ENCODE data around the gene MADCAM1.

Gene MADCAM1

GRCh38 chr19:510606-511100, 14.4 kb downstream of the MADCAM1 start:
- 10 to 11% methylated on average over 21 of the region's 21 CpGs for WGBS, 2 experiments
- Histone ChIP-seq H3K4me3 (ENCODE audit: insufficient read depth, low read depth, low read length) (no peak overlapping the region), H3K4me1 (ENCODE audit: control insufficient read depth, insufficient read depth, low read length) (peaks cover 17% of the 10 kb centered on the region), H3K27me3 (ENCODE audit: control insufficient read depth, insufficient read depth, low read length, poor library complexity, severe bottlenecking) (no peaks in the 10 kb centered on the region), H3K36me3 (ENCODE audit: control insufficient read depth, insufficient read depth, low read length) (no peaks in the 10 kb centered on the region), H3K9me3 (ENCODE audit: control insufficient read depth, low read length) (no peaks in the 10 kb centered on the region), H3K27ac (ENCODE audit: insufficient read depth, low read depth, low read length, poor library complexity, severe bottlenecking) (peak overlapping the region; percentile 30)

GRCh38 chr19:511101-511851, 15.0 kb downstream of the MADCAM1 start:
- Histone ChIP-seq H3K4me3 (ENCODE audit: insufficient read depth, low read depth, low read length) (no peak overlapping the region), H3K9me3 (ENCODE audit: control insufficient read depth, low read length) (no peaks in the 10 kb centered on the region), H3K27me3 (ENCODE audit: control insufficient read depth, insufficient read depth, low read length, poor library complexity, severe bottlenecking) (no peaks in the 10 kb centered on the region), H3K27ac (ENCODE audit: insufficient read depth, low read depth, low read length, poor library complexity, severe bottlenecking) (peak overlapping the region; percentile 73), H3K36me3 (ENCODE audit: control insufficient read depth, insufficient read depth, low read length) (no peaks in the 10 kb centered on the region), H3K4me1 (ENCODE audit: control insufficient read depth, insufficient read depth, low read length) (peaks cover 17% of the 10 kb centered on the region)
- 14% methylated on average over 30 of the region's 30 CpGs for WGBS, 2 experiments

- peak overlapping the region; percentile 40 for H3K27ac ChIP-seq (ENCODE audit: insufficient read depth, low read depth, low read length, poor library complexity, severe bottlenecking)
- H3K4me3 ChIP-seq (ENCODE audit: insufficient read depth, low read depth, low read length) = no peak overlapping the region
- no peaks in the 10 kb centered on the region for H3K36me3 ChIP-seq (ENCODE audit: control insufficient read depth, insufficient read depth, low read length)
- no peaks in the 10 kb centered on the region for H3K27me3 ChIP-seq (ENCODE audit: control insufficient read depth, insufficient read depth, low read length, poor library complexity, severe bottlenecking)
- 61 to 65% methylated on average over 62 of the region's 62 CpGs for WGBS, 2 experiments
- H3K9me3 ChIP-seq (ENCODE audit: control insufficient read depth, low read length) = no peaks in the 10 kb centered on the region
- peaks cover 17% of the 10 kb centered on the region for H3K4me1 ChIP-seq (ENCODE audit: control insufficient read depth, insufficient read depth, low read length)
Measured at GRCh38 chr19:512547-513365, 16.5 kb downstream of the MADCAM1 start.

GRCh38 chr19:513368-514165, 17.3 kb downstream of the MADCAM1 start:
- H3K36me3 ChIP-seq (ENCODE audit: control insufficient read depth, insufficient read depth, low read length) = no peaks in the 10 kb centered on the region
- H3K4me3 ChIP-seq (ENCODE audit: insufficient read depth, low read depth, low read length) = no peak overlapping the region
- H3K27me3 ChIP-seq (ENCODE audit: control insufficient read depth, insufficient read depth, low read length, poor library complexity, severe bottlenecking) = no peaks in the 10 kb centered on the region
- WGBS, 2 experiments = 87 to 91% methylated on average over 10 of the region's 10 CpGs
- H3K27ac ChIP-seq (ENCODE audit: insufficient read depth, low read depth, low read length, poor library complexity, severe bottlenecking) = no peak overlapping the region
- peaks cover 14% of the 10 kb centered on the region for H3K4me1 ChIP-seq (ENCODE audit: control insufficient read depth, insufficient read depth, low read length)
- no peaks in the 10 kb centered on the region for H3K9me3 ChIP-seq (ENCODE audit: control insufficient read depth, low read length)

GRCh38 chr19:514166-514663, 17.9 kb downstream of the MADCAM1 start:
- H3K27me3 ChIP-seq (ENCODE audit: control insufficient read depth, insufficient read depth, low read length, poor library complexity, severe bottlenecking) = no peaks in the 10 kb centered on the region
- peaks cover 12% of the 10 kb centered on the region for H3K4me1 ChIP-seq (ENCODE audit: control insufficient read depth, insufficient read depth, low read length)
- H3K27ac ChIP-seq (ENCODE audit: insufficient read depth, low read depth, low read length, poor library complexity, severe bottlenecking) = no peak overlapping the region
- no peaks in the 10 kb centered on the region for H3K9me3 ChIP-seq (ENCODE audit: control insufficient read depth, low read length)
- 92 to 96% methylated on average over 9 of the region's 9 CpGs for WGBS, 2 experiments
- H3K36me3 ChIP-seq (ENCODE audit: control insufficient read depth, insufficient read depth, low read length) = no peaks in the 10 kb centered on the region
- H3K4me3 ChIP-seq (ENCODE audit: insufficient read depth, low read depth, low read length) = no peak overlapping the region

- H3K27ac ChIP-seq (ENCODE audit: insufficient read depth, low read depth, low read length, poor library complexity, severe bottlenecking) = no peak overlapping the region
- H3K4me3 ChIP-seq (ENCODE audit: insufficient read depth, low read depth, low read length) = no peak overlapping the region
- H3K36me3 ChIP-seq (ENCODE audit: control insufficient read depth, insufficient read depth, low read length) = no peaks in the 10 kb centered on the region
- WGBS, 2 experiments = 69 to 71% methylated on average over 10 of the region's 10 CpGs
- no peaks in the 10 kb centered on the region for H3K4me1 ChIP-seq (ENCODE audit: control insufficient read depth, insufficient read depth, low read length)
- no peaks in the 10 kb centered on the region for H3K27me3 ChIP-seq (ENCODE audit: control insufficient read depth, insufficient read depth, low read length, poor library complexity, severe bottlenecking)
- no peaks in the 10 kb centered on the region for H3K9me3 ChIP-seq (ENCODE audit: control insufficient read depth, low read length)
Measured at GRCh38 chr19:517721-518597, 21.7 kb downstream of the MADCAM1 start.

GRCh38 chr19:518598-519231, 22.4 kb downstream of the MADCAM1 start:
- no peak overlapping the region for H3K4me3 ChIP-seq (ENCODE audit: insufficient read depth, low read depth, low read length)
- no peaks in the 10 kb centered on the region for H3K36me3 ChIP-seq (ENCODE audit: control insufficient read depth, insufficient read depth, low read length)
- 59 to 60% methylated on average over 58 of the region's 58 CpGs for WGBS, 2 experiments
- H3K27ac ChIP-seq (ENCODE audit: insufficient read depth, low read depth, low read length, poor library complexity, severe bottlenecking) = no peak overlapping the region
- no peaks in the 10 kb centered on the region for H3K9me3 ChIP-seq (ENCODE audit: control insufficient read depth, low read length)
- H3K4me1 ChIP-seq (ENCODE audit: control insufficient read depth, insufficient read depth, low read length) = no peaks in the 10 kb centered on the region
- no peaks in the 10 kb centered on the region for H3K27me3 ChIP-seq (ENCODE audit: control insufficient read depth, insufficient read depth, low read length, poor library complexity, severe bottlenecking)

- Histone ChIP-seq H3K27me3 (ENCODE audit: control insufficient read depth, insufficient read depth, low read length, poor library complexity, severe bottlenecking) (no peaks in the 10 kb centered on the region), H3K36me3 (ENCODE audit: control insufficient read depth, insufficient read depth, low read length) (no peaks in the 10 kb centered on the region), H3K9me3 (ENCODE audit: control insufficient read depth, low read length) (no peaks in the 10 kb centered on the region), H3K4me1 (ENCODE audit: control insufficient read depth, insufficient read depth, low read length) (no peaks in the 10 kb centered on the region), H3K4me3 (ENCODE audit: insufficient read depth, low read depth, low read length) (no peak overlapping the region), H3K27ac (ENCODE audit: insufficient read depth, low read depth, low read length, poor library complexity, severe bottlenecking) (no peak overlapping the region)
- WGBS, 2 experiments = 95 to 96% methylated on average over 45 of the region's 45 CpGs
Measured at GRCh38 chr19:519449-519865, 23.2 kb downstream of the MADCAM1 start.

GRCh38 chr19:522726-523125, 26.4 kb downstream of the MADCAM1 start:
- Histone ChIP-seq H3K27me3 (ENCODE audit: control insufficient read depth, insufficient read depth, low read length, poor library complexity, severe bottlenecking) (no peaks in the 10 kb centered on the region), H3K4me3 (ENCODE audit: insufficient read depth, low read depth, low read length) (no peak overlapping the region), H3K27ac (ENCODE audit: insufficient read depth, low read depth, low read length, poor library complexity, severe bottlenecking) (no peak overlapping the region), H3K4me1 (ENCODE audit: control insufficient read depth, insufficient read depth, low read length) (no peaks in the 10 kb centered on the region), H3K36me3 (ENCODE audit: control insufficient read depth, insufficient read depth, low read length) (no peaks in the 10 kb centered on the region), H3K9me3 (ENCODE audit: control insufficient read depth, low read length) (no peaks in the 10 kb centered on the region)
- 94 to 95% methylated on average over 12 of the region's 12 CpGs for WGBS, 2 experiments
